ENCODE results near the gene GRIP2.

DNA sequence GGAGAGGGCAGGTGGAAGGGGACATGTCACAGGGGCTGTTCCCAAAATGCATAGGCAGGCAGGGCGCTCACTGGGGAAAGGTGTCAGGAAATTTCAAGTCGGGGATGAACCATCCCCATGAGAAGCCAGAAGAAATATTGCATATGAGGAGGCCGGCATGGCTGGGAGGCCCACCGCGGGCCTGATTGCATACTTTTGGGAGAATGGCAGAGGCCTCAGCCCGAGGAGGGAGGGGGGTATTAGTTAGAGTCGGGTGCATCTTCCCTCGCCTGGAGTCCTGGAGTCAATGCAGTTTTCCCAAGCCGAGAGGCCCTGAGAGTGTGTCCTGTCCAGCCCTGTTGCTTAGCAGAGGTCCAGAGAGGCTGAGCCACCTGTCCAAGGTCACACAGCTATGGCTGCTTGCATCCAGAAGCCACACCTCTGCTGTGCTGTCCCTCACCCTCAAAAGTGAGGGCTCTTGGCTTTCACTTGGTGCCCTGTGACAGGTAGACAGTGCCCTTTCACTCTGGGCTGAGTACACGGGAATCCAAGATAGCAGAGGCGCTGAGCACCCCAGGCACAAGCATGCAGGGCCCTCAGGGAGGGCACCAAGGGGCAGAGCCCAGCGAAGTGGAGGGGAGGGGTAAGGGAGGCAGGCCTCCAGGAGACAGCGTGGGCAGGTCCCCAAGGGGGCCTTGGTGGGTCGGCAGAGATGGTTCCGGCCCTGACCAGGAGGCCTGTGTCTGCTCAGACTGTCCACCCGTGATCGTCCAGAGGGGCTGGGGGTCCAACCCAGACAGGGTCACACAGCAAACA lies 48.5 kb downstream of the GRIP2 start:
- TF ChIP-seq, protein P1, sequence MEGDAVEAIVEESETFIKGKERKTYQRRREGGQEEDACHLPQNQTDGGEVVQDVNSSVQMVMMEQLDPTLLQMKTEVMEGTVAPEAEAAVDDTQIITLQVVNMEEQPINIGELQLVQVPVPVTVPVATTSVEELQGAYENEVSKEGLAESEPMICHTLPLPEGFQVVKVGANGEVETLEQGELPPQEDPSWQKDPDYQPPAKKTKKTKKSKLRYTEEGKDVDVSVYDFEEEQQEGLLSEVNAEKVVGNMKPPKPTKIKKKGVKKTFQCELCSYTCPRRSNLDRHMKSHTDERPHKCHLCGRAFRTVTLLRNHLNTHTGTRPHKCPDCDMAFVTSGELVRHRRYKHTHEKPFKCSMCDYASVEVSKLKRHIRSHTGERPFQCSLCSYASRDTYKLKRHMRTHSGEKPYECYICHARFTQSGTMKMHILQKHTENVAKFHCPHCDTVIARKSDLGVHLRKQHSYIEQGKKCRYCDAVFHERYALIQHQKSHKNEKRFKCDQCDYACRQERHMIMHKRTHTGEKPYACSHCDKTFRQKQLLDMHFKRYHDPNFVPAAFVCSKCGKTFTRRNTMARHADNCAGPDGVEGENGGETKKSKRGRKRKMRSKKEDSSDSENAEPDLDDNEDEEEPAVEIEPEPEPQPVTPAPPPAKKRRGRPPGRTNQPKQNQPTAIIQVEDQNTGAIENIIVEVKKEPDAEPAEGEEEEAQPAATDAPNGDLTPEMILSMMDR (IDR thresholded peaks at IDR 0.05): no peak
- TF ChIP-seq POLR2A (IDR thresholded peaks at IDR 0.05): no peak
